Peyer's patch (tissue), 4 donors: Measurements from ENCODE around the gene MEGF6.

Experiments used
- CTCF ChIP-seq, 6 experiments: fragments of 450-650 bp in 4 of 6; fragments of 200-600 bp in 2 of 6; sonication (generic) in 1 of 6; IDR thresholded peaks; one replicate each; pipeline ENCODE4 v1.5.1; 2017 to 2019; ENCODE audit warnings: antibody characterized with exemption in 6 of 6, mild to moderate bottlenecking in 3 of 6, moderate library complexity in 1 of 6
- POLR2A ChIP-seq, 2 donors: fragments of 450-650 bp; IDR thresholded peaks; one replicate each; pipeline ENCODE4 v1.5.1; 2017; ENCODE audit warnings: antibody characterized with exemption in 2 of 2, mild to moderate bottlenecking in 2 of 2, moderate library complexity in 2 of 2

- TF ChIP-seq CTCF (IDR thresholded peaks at IDR 0.05) (no peak), POLR2A (IDR thresholded peaks at IDR 0.05) (no peak)
Measured at GRCh38 chr1:3444736-3445135, 166.6 kb downstream of the MEGF6 start.
